Measurements from ENCODE around the gene KIAA1217. TPM values are rescaled to one million over a fixed set of nuclear protein-coding genes. Genes with fewer than 3 reads are reported as not detected.
"Not testable (repeated sequence)": the region's sequence is repeated elsewhere in the genome, so short reads cannot be mapped to it uniquely, and the experiment has no call there.

KIAA1217 gene
- total RNA-seq, 1 experiment from 2014 or later, result 48.3 TPM

DNA sequence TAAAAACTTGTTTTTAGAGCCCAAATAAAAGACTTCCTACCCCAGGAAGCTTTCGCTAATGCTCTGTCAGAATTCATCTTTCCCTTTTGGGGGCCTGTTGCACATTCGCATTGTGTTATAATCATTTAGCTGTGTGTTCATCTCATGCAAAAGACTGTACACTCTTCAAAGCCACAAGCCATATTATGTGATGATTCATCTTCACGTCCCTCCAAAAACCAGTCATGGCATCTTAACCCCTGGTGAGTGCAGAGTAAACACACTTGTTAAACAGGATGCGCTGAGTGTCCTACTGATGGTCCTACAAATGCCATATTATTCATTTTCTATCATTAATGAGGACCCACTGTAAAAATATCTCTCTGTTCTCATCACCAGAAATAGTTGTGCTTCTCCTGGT is 235.4 kb downstream of the KIAA1217 start:
- peak overlapping the region; percentile 3 for H3K27ac Mint-ChIP-seq (ENCODE audit: low read depth, unreplicated experiment)
- TF ChIP-seq, protein P1, sequence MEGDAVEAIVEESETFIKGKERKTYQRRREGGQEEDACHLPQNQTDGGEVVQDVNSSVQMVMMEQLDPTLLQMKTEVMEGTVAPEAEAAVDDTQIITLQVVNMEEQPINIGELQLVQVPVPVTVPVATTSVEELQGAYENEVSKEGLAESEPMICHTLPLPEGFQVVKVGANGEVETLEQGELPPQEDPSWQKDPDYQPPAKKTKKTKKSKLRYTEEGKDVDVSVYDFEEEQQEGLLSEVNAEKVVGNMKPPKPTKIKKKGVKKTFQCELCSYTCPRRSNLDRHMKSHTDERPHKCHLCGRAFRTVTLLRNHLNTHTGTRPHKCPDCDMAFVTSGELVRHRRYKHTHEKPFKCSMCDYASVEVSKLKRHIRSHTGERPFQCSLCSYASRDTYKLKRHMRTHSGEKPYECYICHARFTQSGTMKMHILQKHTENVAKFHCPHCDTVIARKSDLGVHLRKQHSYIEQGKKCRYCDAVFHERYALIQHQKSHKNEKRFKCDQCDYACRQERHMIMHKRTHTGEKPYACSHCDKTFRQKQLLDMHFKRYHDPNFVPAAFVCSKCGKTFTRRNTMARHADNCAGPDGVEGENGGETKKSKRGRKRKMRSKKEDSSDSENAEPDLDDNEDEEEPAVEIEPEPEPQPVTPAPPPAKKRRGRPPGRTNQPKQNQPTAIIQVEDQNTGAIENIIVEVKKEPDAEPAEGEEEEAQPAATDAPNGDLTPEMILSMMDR (IDR thresholded peaks at IDR 0.05; ENCODE audit: unreplicated experiment), result no peak
- DNase-seq (ENCODE audit: unreplicated experiment), result peak; percentile 61
- no peaks in the 10 kb centered on the region for H3K27me3 Mint-ChIP-seq (ENCODE audit: insufficient read depth, unreplicated experiment)
- H3K9me3 Mint-ChIP-seq (ENCODE audit: unreplicated experiment), result no peaks in the 10 kb centered on the region
- intact Hi-C loops (cut with micrococcal nuclease), result no loop called here
- no TSS peak for BruUV-seq (replicated peaks)
- POLR2A ChIA-PET, result interaction anchor here (1.0 to 1.7 kb wide), 4 partner anchors 9 to 44 kb away, joined by 3 to 9 read pairs (median 4); no protein-coding TSS in a partner anchor
- H3K4me3 Mint-ChIP-seq (ENCODE audit: unreplicated experiment), result no peak overlapping the region
- H3K36me3 Mint-ChIP-seq (ENCODE audit: insufficient read depth, unreplicated experiment), result peaks cover 43% of the 10 kb centered on the region
- H3K4me1 Mint-ChIP-seq (ENCODE audit: insufficient read depth, unreplicated experiment), result peaks cover 15% of the 10 kb centered on the region
- CTCF ChIA-PET, result no interaction called here

DNA sequence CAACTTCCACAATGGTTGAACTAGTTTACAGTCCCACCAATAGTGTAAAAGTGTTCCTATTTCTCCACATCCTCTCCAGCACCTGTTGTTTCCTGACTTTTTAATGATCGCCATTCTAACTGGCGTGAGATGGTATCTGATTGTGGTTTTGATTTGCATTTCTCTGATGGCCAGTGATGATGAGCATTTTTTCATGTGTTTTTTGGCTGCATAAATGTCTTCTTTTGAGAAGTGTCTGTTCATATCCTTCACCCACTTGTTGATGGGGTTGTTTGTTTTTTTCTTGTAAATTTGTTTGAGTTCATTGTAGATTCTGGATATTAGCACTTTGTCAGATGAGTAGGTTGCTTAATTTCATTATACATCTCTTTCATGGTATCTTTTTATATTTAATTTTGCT is 237.0 kb downstream of the KIAA1217 start:
- H3K4me3 Mint-ChIP-seq (ENCODE audit: unreplicated experiment); POLR2A ChIA-PET; DNase-seq (ENCODE audit: unreplicated experiment); H3K9me3 Mint-ChIP-seq (ENCODE audit: unreplicated experiment); intact Hi-C loops (cut with micrococcal nuclease); H3K27me3 Mint-ChIP-seq (ENCODE audit: insufficient read depth, unreplicated experiment); BruUV-seq (replicated peaks); CTCF ChIA-PET: not testable (repeated sequence)
- H3K4me1 Mint-ChIP-seq (ENCODE audit: insufficient read depth, unreplicated experiment), result peaks cover 21% of the 10 kb centered on the region
- peaks cover 30% of the 10 kb centered on the region for H3K36me3 Mint-ChIP-seq (ENCODE audit: insufficient read depth, unreplicated experiment)
- peak overlapping the region; percentile 20 for H3K27ac Mint-ChIP-seq (ENCODE audit: low read depth, unreplicated experiment)

DNA sequence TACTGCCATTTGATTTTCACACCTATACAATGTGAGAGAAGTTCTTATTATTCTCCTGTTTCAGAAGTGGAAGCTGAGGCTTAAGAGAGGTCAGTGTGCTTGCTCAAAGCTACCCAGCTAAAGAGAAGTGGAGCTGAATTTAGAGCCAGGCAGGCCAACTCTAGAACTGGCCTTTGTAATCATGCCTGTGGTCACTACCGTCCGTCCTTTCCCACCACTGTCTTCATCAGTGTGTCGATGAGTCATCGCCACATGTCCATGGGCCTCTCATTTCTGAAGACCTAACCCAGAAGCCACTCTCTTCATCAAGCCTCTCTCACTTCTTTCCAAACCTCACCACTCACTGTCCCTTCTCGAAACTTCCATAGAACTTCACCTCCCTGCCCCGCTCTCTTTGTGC is 237.8 kb downstream of the KIAA1217 start:
- H3K4me1 Mint-ChIP-seq (ENCODE audit: insufficient read depth, unreplicated experiment), result peaks cover 21% of the 10 kb centered on the region
- no peaks in the 10 kb centered on the region for H3K27me3 Mint-ChIP-seq (ENCODE audit: insufficient read depth, unreplicated experiment)
- intact Hi-C loops (cut with micrococcal nuclease), result no loop called here
- CTCF ChIA-PET, result interaction anchor here (0.6 kb wide), 1 partner anchor 29 kb away, joined by 3 read pairs; no protein-coding TSS in a partner anchor
- no peaks in the 10 kb centered on the region for H3K9me3 Mint-ChIP-seq (ENCODE audit: unreplicated experiment)
- TF ChIP-seq, protein P1 (IDR thresholded peaks at IDR 0.05; ENCODE audit: unreplicated experiment), result no peak
- peak; percentile 68 for DNase-seq (ENCODE audit: unreplicated experiment)
- H3K36me3 Mint-ChIP-seq (ENCODE audit: insufficient read depth, unreplicated experiment), result peaks cover 34% of the 10 kb centered on the region
- no peak overlapping the region for H3K4me3 Mint-ChIP-seq (ENCODE audit: unreplicated experiment)
- no TSS peak for BruUV-seq (replicated peaks)
- peak overlapping the region; percentile 20 for H3K27ac Mint-ChIP-seq (ENCODE audit: low read depth, unreplicated experiment)
- POLR2A ChIA-PET, result no interaction called here

DNA sequence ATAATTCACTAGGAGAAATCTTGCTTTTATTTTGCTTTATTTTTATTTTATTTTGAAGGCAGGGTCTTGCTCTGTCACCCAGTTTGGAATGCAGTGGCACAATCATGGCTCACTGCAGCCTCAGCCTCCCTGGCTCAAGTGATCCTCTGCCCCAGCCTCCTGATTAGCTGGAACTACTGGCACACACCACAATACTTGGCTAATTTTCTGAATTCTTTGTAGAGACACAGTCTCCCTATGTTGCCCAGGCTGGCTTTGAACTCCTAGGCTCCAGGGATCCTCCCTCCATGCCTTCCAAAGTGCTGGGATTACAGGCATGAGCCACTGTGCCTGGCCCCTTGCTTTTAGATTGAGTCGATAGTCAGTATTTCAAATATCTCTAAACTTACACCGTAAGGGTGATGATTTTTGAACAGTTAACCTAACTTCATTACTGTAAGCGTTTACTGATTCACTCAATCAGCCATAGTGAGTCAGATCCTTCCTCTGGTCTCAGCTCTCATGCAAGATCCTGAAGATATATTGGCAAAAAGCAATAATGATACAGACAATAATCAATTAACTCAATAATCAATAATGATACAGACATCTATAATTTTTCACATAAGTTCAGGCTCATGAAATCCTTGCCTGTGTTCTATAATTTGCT is 239.5 kb downstream of the KIAA1217 start:
- TF ChIP-seq, protein P1 (IDR thresholded peaks at IDR 0.05; ENCODE audit: unreplicated experiment), result no peak
- no peak overlapping the region for H3K27ac Mint-ChIP-seq (ENCODE audit: low read depth, unreplicated experiment)
- H3K4me1 Mint-ChIP-seq (ENCODE audit: insufficient read depth, unreplicated experiment), result peaks cover 21% of the 10 kb centered on the region
- H3K9me3 Mint-ChIP-seq (ENCODE audit: unreplicated experiment), result no peaks in the 10 kb centered on the region
- DNase-seq (ENCODE audit: unreplicated experiment), result no peak
- intact Hi-C loops (cut with micrococcal nuclease), result no loop called here
- ChIA-PET POLR2A (interaction anchor here (1.0 to 2.5 kb wide), 6 partner anchors 9 to 32 kb away, joined by 3 to 14 read pairs (median 6); no protein-coding TSS in a partner anchor), CTCF (interaction anchor here (0.6 kb wide), 1 partner anchor 191 kb away, joined by 4 read pairs; no protein-coding TSS in a partner anchor)
- no peaks in the 10 kb centered on the region for H3K27me3 Mint-ChIP-seq (ENCODE audit: insufficient read depth, unreplicated experiment)
- BruUV-seq (replicated peaks), result no TSS peak
- peaks cover 30% of the 10 kb centered on the region for H3K36me3 Mint-ChIP-seq (ENCODE audit: insufficient read depth, unreplicated experiment)
- no peak overlapping the region for H3K4me3 Mint-ChIP-seq (ENCODE audit: unreplicated experiment)
